ENCODE measurements around the gene POGK.

Gene POGK

DNA sequence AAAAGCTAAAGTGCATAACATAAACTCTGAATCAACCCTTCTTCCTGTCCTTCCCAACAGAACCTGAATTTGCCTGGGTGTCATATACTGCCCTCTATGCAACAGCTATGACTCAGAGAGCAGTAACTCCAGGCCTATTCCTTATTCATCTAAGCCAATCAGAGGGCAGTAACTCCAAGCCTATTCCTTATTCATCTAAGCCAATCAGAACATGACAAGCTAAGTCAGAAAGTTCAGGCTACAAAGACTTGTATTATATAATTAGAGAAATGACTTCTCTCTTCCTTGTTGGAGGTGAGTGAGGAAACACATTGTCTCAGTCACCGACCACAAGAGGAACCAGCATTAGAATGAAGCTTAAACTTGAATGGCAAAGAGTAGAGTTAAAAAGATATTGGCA is 63.0 kb downstream of the POGK start:
- no peak for DNase-seq (ENCODE audit: low read depth, low spot score)

DNA sequence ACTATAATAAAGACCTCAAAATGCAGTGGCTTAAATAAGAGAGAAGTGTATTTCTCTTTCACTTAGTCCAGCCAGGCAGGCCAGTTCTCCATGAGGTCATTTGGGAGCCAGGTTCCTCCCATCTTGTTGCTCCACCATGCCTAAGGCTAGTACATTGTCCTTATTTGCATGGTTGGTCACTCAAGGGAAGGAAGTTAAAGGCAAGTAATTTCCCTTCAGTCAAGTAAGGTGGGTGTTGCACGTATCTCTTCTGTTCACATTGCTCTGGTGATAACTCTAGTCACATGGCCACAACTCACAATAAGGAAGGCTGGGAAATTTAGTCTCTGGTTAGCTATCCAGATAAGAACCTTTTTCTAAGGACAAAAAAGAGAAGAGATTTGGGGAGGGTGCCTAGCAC is 64.0 kb downstream of the POGK start:
- no peak for DNase-seq (ENCODE audit: low read depth, low spot score)

DNA sequence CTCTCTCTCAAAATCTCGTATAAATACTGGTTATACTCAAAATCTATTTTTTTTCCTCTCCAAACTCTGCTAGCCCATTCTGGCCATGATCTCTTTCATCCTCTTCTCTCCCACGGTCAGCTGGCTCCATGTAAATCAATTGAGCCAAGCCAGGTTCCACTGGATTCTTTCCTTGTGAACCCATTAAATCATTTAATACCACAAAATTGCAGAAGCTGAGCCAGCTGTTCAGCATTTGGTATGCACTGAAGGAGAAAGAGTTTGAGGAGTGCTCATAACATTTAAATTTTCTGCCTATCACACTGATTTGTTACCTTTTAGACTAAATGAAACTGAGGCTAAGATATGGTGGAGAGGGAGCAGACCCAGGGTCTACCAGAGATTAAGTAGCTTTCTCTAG is 65.9 kb downstream of the POGK start:
- no peak for DNase-seq (ENCODE audit: low read depth, low spot score)

DNA sequence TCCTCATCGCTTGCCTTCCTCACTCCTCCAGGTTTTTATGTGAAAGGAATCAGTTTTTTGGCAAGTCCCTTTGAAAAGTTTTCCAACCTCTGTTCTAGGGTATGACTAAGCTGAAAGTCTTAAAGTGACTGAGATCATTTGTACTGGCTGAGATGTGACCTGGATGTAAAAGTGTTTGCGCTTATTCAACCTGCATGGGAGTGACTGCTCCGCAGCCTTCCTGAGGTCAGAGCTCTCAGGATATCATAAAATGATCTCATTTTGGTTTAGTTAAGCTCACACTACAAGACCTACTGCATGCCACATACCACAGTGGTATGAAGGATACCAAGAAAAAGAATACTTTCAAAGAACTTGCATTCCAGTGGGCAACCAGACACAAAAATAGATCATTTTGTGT is 66.6 kb downstream of the POGK start:
- DNase-seq (ENCODE audit: low read depth, low spot score) = no peak

Data from brain pericyte (primary cell).